Gastroesophageal sphincter (tissue), 4 donors: ENCODE results near the gene CCNG1. TPM values are rescaled to one million over a fixed set of nuclear protein-coding genes. Genes with fewer than 3 reads are reported as not detected.
"Not testable (repeated sequence)": the region's sequence is repeated elsewhere in the genome, so short reads cannot be mapped to it uniquely, and the experiment has no call there.

Source experiments
- ATAC-seq: fragments of 150-250 bp; one replicate; pipeline ENCODE4 v1.9.1; 2016; ENCODE audit warnings: mild to moderate bottlenecking, moderate library complexity
- H3K27ac ChIP-seq, 4 donors: fragments of 200-600 bp; sonication (generic) in 3 of 4; 1 replicate in 3 of 4; 2 replicates in 1 of 4; pipeline ENCODE4 v1.5.1; 2016 to 2019
- H3K27me3 ChIP-seq: fragments of 200-600 bp; sonication (generic); one replicate; pipeline ENCODE4 v1.5.1; 2019
- H3K36me3 ChIP-seq, 2 donors: fragments of 200-600 bp; sonication (generic); one replicate each; pipeline ENCODE4 v1.5.1; 2019; ENCODE audit warnings: control low read depth in 1 of 2
- H3K4me1 ChIP-seq, 3 donors: fragments of 200-600 bp; sonication (generic); 1 replicate in 2 of 3; 2 replicates in 1 of 3; pipeline ENCODE4 v1.5.1; 2016 to 2019; ENCODE audit warnings: control low read depth in 2 of 3
- H3K4me3 ChIP-seq, 2 donors: fragments of 200-600 bp; sonication (generic); one replicate each; pipeline ENCODE4 v1.5.1; 2019; ENCODE audit warnings: mild to moderate bottlenecking in 1 of 2, moderate library complexity in 1 of 2
- H3K9me3 ChIP-seq, 3 donors: fragments of 200-600 bp; sonication (generic); one replicate each; pipeline ENCODE4 v1.5.1; 2017 to 2019; ENCODE audit warnings: control low read depth in 2 of 3
- EP300 ChIP-seq: sonication (generic); formaldehyde crosslinking; IDR thresholded peaks from one replicate; pipeline ENCODE4 v1.6.1; 2017; ENCODE audit warnings: antibody characterized with exemption, mild to moderate bottlenecking
- POLR2A ChIP-seq, 2 donors: fragments of 450-650 bp; IDR thresholded peaks; one replicate each; pipeline ENCODE4 v1.6.1; 2017; ENCODE audit warnings: antibody characterized with exemption in 2 of 2, mild to moderate bottlenecking in 2 of 2, moderate library complexity in 1 of 2
- POLR2AphosphoS5 ChIP-seq: sonication (generic); formaldehyde crosslinking; IDR thresholded peaks from one replicate; pipeline ENCODE4 v1.6.1; 2017; ENCODE audit warnings: antibody characterized with exemption
- WGBS, 2 donors: methylation state at CpG; one replicate each; pipeline ENCODE4 v1.1.5; 2018; ENCODE audit warnings: low coverage in 1 of 2; 5-methylcytosine and 5-hydroxymethylcytosine counted together
- total RNA-seq, 4 donors: library from RNA; depleted of rRNA; stranded (reverse); fragments of >200 nt; gene quantifications; one replicate each; pipeline ENCODE4 v1.1.0, GENCODE V29; 2016
- TF ChIP-seq, protein P1 (sequence below), 4 experiments: fragments of 200-600 bp in 2 of 4; fragments of 450-650 bp in 2 of 4; sonication (generic) in 1 of 4; IDR thresholded peaks; one replicate each; pipeline ENCODE4 v1.5.1; 2017 to 2019; ENCODE audit warnings: antibody characterized with exemption in 4 of 4, mild to moderate bottlenecking in 2 of 4, moderate library complexity in 2 of 4

CCNG1 gene
- total RNA-seq, 4 donors from 2014 or later: 132 to 189 (median 166) TPM

- peaks cover 12% of the 10 kb centered on the region for H3K27me3 ChIP-seq
- H3K27ac ChIP-seq: no peak overlapping the region
- no peak for ATAC-seq
- no peak overlapping the region for H3K4me3 ChIP-seq
- no peaks in the 10 kb centered on the region for H3K9me3 ChIP-seq
- H3K36me3 ChIP-seq: no peaks in the 10 kb centered on the region
- TF ChIP-seq POLR2A (IDR thresholded peaks at IDR 0.05) (no peak), EP300 (no peak)
- TF ChIP-seq, protein P1, sequence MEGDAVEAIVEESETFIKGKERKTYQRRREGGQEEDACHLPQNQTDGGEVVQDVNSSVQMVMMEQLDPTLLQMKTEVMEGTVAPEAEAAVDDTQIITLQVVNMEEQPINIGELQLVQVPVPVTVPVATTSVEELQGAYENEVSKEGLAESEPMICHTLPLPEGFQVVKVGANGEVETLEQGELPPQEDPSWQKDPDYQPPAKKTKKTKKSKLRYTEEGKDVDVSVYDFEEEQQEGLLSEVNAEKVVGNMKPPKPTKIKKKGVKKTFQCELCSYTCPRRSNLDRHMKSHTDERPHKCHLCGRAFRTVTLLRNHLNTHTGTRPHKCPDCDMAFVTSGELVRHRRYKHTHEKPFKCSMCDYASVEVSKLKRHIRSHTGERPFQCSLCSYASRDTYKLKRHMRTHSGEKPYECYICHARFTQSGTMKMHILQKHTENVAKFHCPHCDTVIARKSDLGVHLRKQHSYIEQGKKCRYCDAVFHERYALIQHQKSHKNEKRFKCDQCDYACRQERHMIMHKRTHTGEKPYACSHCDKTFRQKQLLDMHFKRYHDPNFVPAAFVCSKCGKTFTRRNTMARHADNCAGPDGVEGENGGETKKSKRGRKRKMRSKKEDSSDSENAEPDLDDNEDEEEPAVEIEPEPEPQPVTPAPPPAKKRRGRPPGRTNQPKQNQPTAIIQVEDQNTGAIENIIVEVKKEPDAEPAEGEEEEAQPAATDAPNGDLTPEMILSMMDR (IDR thresholded peaks at IDR 0.05): no peak
- H3K4me1 ChIP-seq: peaks cover 0 to 9% (median 0%) of the 10 kb centered on the region in 3 donors
- 68 to 70% methylated on average over 6 of the region's 6 CpGs for WGBS, 2 donors
Measured at GRCh38 chr5:163409384-163409783, 28.0 kb upstream of the CCNG1 start.

GRCh38 chr5:163410505-163410904 lies 26.9 kb upstream of the CCNG1 start:
- ATAC-seq: no peak
- Histone ChIP-seq H3K36me3 (no peaks in the 10 kb centered on the region), H3K4me1 (peaks cover 0 to 9% (median 0%) of the 10 kb centered on the region in 3 donors), H3K27ac (no peak overlapping the region), H3K9me3 (no peaks in the 10 kb centered on the region), H3K4me3 (no peak overlapping the region), H3K27me3 (peaks cover 21% of the 10 kb centered on the region)
- WGBS, 2 donors: 39 to 88% methylated on average over 2 of the region's 2 CpGs
- TF ChIP-seq POLR2A (IDR thresholded peaks at IDR 0.05) (no peak), EP300 (no peak), POLR2AphosphoS5 (no peak)
- TF ChIP-seq, protein P1 (IDR thresholded peaks at IDR 0.05): no peak

DNA sequence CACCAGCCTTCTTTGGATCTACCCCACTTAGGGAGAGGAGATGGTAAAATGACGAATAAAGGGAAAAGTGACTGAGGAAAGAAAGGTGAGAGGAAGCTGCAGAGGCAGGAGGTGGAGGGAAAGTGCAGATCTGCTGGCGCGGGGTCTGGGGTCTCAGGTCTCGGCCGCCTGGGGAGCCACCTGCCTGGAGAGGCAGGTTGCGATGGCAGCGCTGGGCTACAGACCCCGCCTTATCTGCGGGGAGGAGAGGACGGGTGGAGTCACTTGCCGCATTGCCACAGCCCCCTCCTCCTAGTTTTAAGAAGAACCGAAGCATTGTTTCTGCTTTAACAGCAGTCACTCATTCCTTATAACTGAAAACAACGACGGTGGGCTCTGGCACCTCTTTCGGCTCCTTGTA lies 21.7 kb upstream of the CCNG1 start:
- not testable (repeated sequence) for H3K4me3 ChIP-seq, H3K36me3 ChIP-seq, H3K27ac ChIP-seq, H3K9me3 ChIP-seq, H3K4me1 ChIP-seq, ATAC-seq
- 13 to 14% methylated on average over 13 to 15 of the region's 15 CpGs for WGBS, 2 donors
- peaks cover 32% of the 10 kb centered on the region for H3K27me3 ChIP-seq

GRCh38 chr5:163424836-163425235 lies 12.6 kb upstream of the CCNG1 start:
- H3K36me3 ChIP-seq: no peaks in the 10 kb centered on the region
- H3K27me3 ChIP-seq: no peaks in the 10 kb centered on the region
- WGBS, 2 donors: 73 to 90% methylated on average over 1 of the region's 1 CpG
- TF ChIP-seq POLR2A (IDR thresholded peaks at IDR 0.05): no peak
- TF ChIP-seq POLR2AphosphoS5: no peak
- no peak for TF ChIP-seq EP300
- TF ChIP-seq, protein P1 (IDR thresholded peaks at IDR 0.05): no peak
- no peak for ATAC-seq
- H3K4me3 ChIP-seq: no peak overlapping the region
- H3K4me1 ChIP-seq: no peaks in the 10 kb centered on the region
- no peaks in the 10 kb centered on the region for H3K9me3 ChIP-seq
- no peak overlapping the region for H3K27ac ChIP-seq

DNA sequence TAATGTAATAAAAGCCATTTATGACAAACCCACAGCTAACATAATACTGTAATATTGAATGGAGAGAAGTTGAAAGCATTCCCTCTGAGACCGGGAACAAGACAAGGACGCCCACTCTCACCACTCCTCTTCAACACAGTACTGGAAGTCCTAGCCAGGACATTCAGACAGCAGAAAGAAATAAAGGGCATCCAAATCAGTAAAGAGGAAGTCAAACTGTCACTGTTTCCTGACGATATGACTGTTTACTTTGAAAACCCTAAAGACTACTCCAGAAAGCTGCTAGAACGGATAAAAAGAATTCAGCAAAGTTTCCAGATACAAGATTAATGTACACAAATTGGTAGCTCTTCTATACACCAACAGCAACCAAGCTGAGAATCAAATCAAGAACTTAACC lies 11.3 kb upstream of the CCNG1 start:
- not testable (repeated sequence) for ATAC-seq, H3K4me3 ChIP-seq, H3K4me1 ChIP-seq, H3K36me3 ChIP-seq, H3K27ac ChIP-seq, H3K9me3 ChIP-seq, H3K27me3 ChIP-seq
- 21 to 39% methylated on average over 3 to 4 of the region's 4 CpGs for WGBS, 2 donors

DNA sequence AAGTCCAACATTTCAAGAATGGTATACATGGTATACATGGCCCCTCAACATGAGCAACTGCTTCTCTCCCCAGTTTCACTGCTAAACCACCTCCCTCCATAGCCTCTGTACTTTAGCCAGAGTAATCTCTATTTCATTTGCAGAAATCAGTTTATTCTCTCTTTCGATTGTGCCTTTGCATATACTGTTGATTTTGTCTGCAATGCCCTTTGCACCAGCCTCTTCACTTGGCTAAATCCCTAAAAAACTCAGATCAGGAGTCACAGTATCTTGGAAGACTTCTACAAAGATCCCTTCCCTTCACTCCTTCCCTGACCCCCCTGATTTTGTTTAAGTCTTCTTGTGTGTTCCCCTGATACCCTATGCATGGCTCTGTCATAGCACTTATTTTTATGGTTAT lies 4.9 kb upstream of the CCNG1 start:
- TF ChIP-seq, protein P1 (IDR thresholded peaks at IDR 0.05): no peak
- no peak for TF ChIP-seq POLR2AphosphoS5
- no peak for TF ChIP-seq EP300
- H3K4me1 ChIP-seq: peaks cover 0 to 7% (median 0%) of the 10 kb centered on the region in 3 donors
- H3K27ac ChIP-seq: no peak overlapping the region
- H3K27me3 ChIP-seq: no peaks in the 10 kb centered on the region
- H3K36me3 ChIP-seq: no peaks in the 10 kb centered on the region
- no peaks in the 10 kb centered on the region for H3K9me3 ChIP-seq
- 71 to 100% methylated on average over 1 of the region's 1 CpG for WGBS, 2 donors
- H3K4me3 ChIP-seq: no peak overlapping the region
- no peak for ATAC-seq
